ENCODE measurements around the gene ZFR2.

Gene ZFR2

GRCh38 chr19:3778104-3778867 is 90.6 kb downstream of the ZFR2 start:
- Histone ChIP-seq H2BK15ac (replicated peaks; ENCODE audit: low read depth) (no peak overlapping the region), H3K4me1 (ENCODE audit: control insufficient read depth, low read depth, low read length) (no peaks in the 10 kb centered on the region), H3K23ac (ENCODE audit: low read length) (no peak overlapping the region), H2AK5ac (ENCODE audit: low read length) (no peak overlapping the region), H4K5ac (ENCODE audit: low read length) (no peak overlapping the region), H2BK5ac (ENCODE audit: low read length) (no peak overlapping the region), H3K4me2 (ENCODE audit: low read length) (no peak overlapping the region), H3K4me3 (ENCODE audit: low read length) (no peak overlapping the region), H3K36me3 (ENCODE audit: control insufficient read depth, insufficient read depth, low read length) (no peaks in the 10 kb centered on the region), H3K4ac (ENCODE audit: low read depth, low read length) (no peak overlapping the region), H3K79me2 (ENCODE audit: control insufficient read depth, insufficient read depth, low read length) (no peaks in the 10 kb centered on the region), H3K56ac (ENCODE audit: low read length) (no peak overlapping the region), H3K27ac (ENCODE audit: low read depth, low read length) (no peak overlapping the region), H4K8ac (ENCODE audit: low read depth, low read length) (no peak overlapping the region), H3K79me1 (ENCODE audit: low read length) (no peaks in the 10 kb centered on the region), H3K9ac (ENCODE audit: low read length) (no peak overlapping the region), H3K18ac (ENCODE audit: low read length) (no peak overlapping the region), H2BK120ac (ENCODE audit: low read depth, low read length) (no peak overlapping the region), H3K27me3 (ENCODE audit: insufficient read depth, low read length, poor library complexity) (no peaks in the 10 kb centered on the region)
- WGBS (ENCODE audit: extremely low coverage, insufficient coverage, low lambda C conversion rate), result no CpG with 5 or more reads among the region's 37 CpGs
- DNase-seq, result no peak

GRCh38 chr19:3776479-3777040 is 92.3 kb downstream of the ZFR2 start:
- Histone ChIP-seq H2BK5ac (ENCODE audit: low read length) (no peak overlapping the region), H3K9ac (ENCODE audit: low read length) (no peak overlapping the region), H3K56ac (ENCODE audit: low read length) (no peak overlapping the region), H3K27me3 (ENCODE audit: insufficient read depth, low read length, poor library complexity) (no peaks in the 10 kb centered on the region), H3K79me1 (ENCODE audit: low read length) (no peaks in the 10 kb centered on the region), H2AK5ac (ENCODE audit: low read length) (no peak overlapping the region), H4K8ac (ENCODE audit: low read depth, low read length) (no peak overlapping the region), H3K36me3 (ENCODE audit: control insufficient read depth, insufficient read depth, low read length) (no peaks in the 10 kb centered on the region), H4K5ac (ENCODE audit: low read length) (no peak overlapping the region), H3K4me2 (ENCODE audit: low read length) (no peak overlapping the region), H3K18ac (ENCODE audit: low read length) (no peak overlapping the region), H3K27ac (ENCODE audit: low read depth, low read length) (no peak overlapping the region), H3K79me2 (ENCODE audit: control insufficient read depth, insufficient read depth, low read length) (no peaks in the 10 kb centered on the region), H3K23ac (ENCODE audit: low read length) (no peak overlapping the region), H2BK15ac (replicated peaks; ENCODE audit: low read depth) (no peak overlapping the region), H3K4ac (ENCODE audit: low read depth, low read length) (no peak overlapping the region), H3K4me1 (ENCODE audit: control insufficient read depth, low read depth, low read length) (no peaks in the 10 kb centered on the region), H3K4me3 (ENCODE audit: low read length) (no peak overlapping the region), H2BK120ac (ENCODE audit: low read depth, low read length) (no peak overlapping the region)
- WGBS (ENCODE audit: extremely low coverage, insufficient coverage, low lambda C conversion rate), result no CpG with 5 or more reads among the region's 1 CpG
- no peak for DNase-seq

DNA sequence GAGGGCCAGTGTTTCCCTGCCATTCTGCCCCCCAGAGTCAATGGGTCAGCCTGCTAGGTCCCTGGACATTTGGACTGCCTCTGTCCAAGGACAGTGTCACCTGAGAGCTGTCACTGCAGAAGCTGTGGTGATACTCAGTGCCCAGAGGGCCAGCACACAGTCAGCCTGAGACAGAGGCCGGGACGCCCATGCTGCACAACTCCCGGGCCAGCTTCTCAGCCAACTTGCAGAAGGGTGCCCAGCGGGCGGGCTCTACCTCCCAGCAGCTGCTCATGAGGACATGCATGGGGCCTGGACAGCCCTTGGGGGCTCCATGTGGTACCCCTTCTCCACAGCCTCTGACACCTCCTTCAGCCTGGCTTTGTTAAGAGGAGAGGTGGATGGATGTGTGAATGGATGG is 93.0 kb downstream of the ZFR2 start:
- H3K4me1 ChIP-seq (ENCODE audit: control insufficient read depth, low read depth, low read length), result no peaks in the 10 kb centered on the region
- H2AK5ac ChIP-seq (ENCODE audit: low read length), result no peak overlapping the region
- H2BK5ac ChIP-seq (ENCODE audit: low read length), result no peak overlapping the region
- DNase-seq, result no peak
- H3K27ac ChIP-seq (ENCODE audit: low read depth, low read length), result no peak overlapping the region
- H3K36me3 ChIP-seq (ENCODE audit: control insufficient read depth, insufficient read depth, low read length), result no peaks in the 10 kb centered on the region
- H3K4ac ChIP-seq (ENCODE audit: low read depth, low read length), result no peak overlapping the region
- no peak overlapping the region for H2BK15ac ChIP-seq (replicated peaks; ENCODE audit: low read depth)
- no peak overlapping the region for H2BK120ac ChIP-seq (ENCODE audit: low read depth, low read length)
- no peak overlapping the region for H3K23ac ChIP-seq (ENCODE audit: low read length)
- H3K18ac ChIP-seq (ENCODE audit: low read length), result no peak overlapping the region
- H3K27me3 ChIP-seq (ENCODE audit: insufficient read depth, low read length, poor library complexity), result no peaks in the 10 kb centered on the region
- H3K79me1 ChIP-seq (ENCODE audit: low read length), result no peaks in the 10 kb centered on the region
- no peak overlapping the region for H3K9ac ChIP-seq (ENCODE audit: low read length)
- H3K4me3 ChIP-seq (ENCODE audit: low read length), result no peak overlapping the region
- H4K5ac ChIP-seq (ENCODE audit: low read length), result no peak overlapping the region
- H3K79me2 ChIP-seq (ENCODE audit: control insufficient read depth, insufficient read depth, low read length), result no peaks in the 10 kb centered on the region
- WGBS (ENCODE audit: extremely low coverage, insufficient coverage, low lambda C conversion rate), result no CpG with 5 or more reads among the region's 5 CpGs
- H3K4me2 ChIP-seq (ENCODE audit: low read length), result no peak overlapping the region
- no peak overlapping the region for H3K56ac ChIP-seq (ENCODE audit: low read length)
- no peak overlapping the region for H4K8ac ChIP-seq (ENCODE audit: low read depth, low read length)

DNA sequence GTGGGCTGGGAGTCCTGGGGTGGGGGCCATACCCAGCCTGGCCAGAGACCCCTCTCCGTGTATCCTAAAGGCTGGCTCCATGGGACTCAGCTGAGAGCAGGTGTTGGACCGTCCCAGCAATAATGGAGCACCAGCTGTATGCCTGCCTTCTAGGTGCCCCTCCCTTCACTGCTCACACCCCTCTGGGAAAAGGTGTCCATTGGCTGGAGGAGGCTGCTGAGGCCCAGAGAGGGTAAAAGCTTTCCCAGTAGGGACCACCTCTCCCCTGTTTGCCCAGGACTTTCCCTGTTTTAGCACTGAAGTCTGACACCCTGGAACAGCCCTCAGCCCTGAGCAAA is 93.5 kb downstream of the ZFR2 start:
- no peak overlapping the region for H4K5ac ChIP-seq (ENCODE audit: low read length)
- H2BK15ac ChIP-seq (replicated peaks; ENCODE audit: low read depth), result no peak overlapping the region
- H3K23ac ChIP-seq (ENCODE audit: low read length), result no peak overlapping the region
- no peak overlapping the region for H2AK5ac ChIP-seq (ENCODE audit: low read length)
- H3K18ac ChIP-seq (ENCODE audit: low read length), result no peak overlapping the region
- H3K9ac ChIP-seq (ENCODE audit: low read length), result no peak overlapping the region
- H2BK5ac ChIP-seq (ENCODE audit: low read length), result no peak overlapping the region
- no peak overlapping the region for H3K56ac ChIP-seq (ENCODE audit: low read length)
- H3K4me2 ChIP-seq (ENCODE audit: low read length), result no peak overlapping the region
- WGBS (ENCODE audit: extremely low coverage, insufficient coverage, low lambda C conversion rate), result no CpG with 5 or more reads among the region's 2 CpGs
- H3K4me3 ChIP-seq (ENCODE audit: low read length), result no peak overlapping the region
- H3K36me3 ChIP-seq (ENCODE audit: control insufficient read depth, insufficient read depth, low read length), result no peaks in the 10 kb centered on the region
- DNase-seq, result no peak
- H3K79me2 ChIP-seq (ENCODE audit: control insufficient read depth, insufficient read depth, low read length), result no peaks in the 10 kb centered on the region
- H3K4ac ChIP-seq (ENCODE audit: low read depth, low read length), result no peak overlapping the region
- H3K27me3 ChIP-seq (ENCODE audit: insufficient read depth, low read length, poor library complexity), result no peaks in the 10 kb centered on the region
- no peak overlapping the region for H4K8ac ChIP-seq (ENCODE audit: low read depth, low read length)
- no peaks in the 10 kb centered on the region for H3K4me1 ChIP-seq (ENCODE audit: control insufficient read depth, low read depth, low read length)
- no peaks in the 10 kb centered on the region for H3K79me1 ChIP-seq (ENCODE audit: low read length)
- no peak overlapping the region for H3K27ac ChIP-seq (ENCODE audit: low read depth, low read length)
- H2BK120ac ChIP-seq (ENCODE audit: low read depth, low read length), result no peak overlapping the region

DNA sequence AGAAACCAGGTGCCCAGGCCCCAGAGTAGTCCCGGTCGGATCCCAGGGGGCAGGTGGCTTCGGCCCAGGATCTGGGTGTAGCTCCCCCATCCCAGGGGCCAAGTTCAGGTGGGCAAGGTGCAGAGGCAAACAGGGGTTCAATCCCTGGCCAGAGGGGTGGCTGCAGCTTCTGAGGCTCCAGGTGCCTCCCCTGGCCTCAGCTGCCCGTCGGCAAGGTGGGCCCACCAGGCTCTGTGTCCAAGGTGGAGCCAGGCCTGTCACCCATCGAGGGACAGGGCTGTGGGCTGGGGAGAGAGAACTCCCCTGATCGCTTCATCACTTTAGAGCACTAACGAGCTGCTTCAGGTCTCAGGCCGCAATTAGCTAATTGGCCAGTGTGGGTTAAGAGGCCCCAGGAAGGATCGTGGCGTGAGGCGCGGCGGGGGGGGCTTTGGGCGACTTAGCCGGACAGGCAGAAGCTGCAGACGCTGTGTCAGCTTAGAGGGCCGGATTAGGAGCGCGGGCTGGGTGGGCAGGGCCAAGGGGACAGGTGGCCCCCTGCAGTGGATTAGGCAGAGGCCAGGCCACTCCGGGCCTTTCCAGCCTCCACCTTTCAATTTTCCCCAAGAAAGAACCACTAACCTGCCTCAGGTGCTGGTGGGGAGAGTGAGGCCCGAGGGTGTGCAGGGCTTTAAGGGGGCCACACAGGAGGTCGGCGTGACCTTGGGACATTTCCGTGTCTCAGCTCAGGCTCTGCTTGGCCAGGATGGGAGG is 94.0 kb downstream of the ZFR2 start:
- H3K9ac ChIP-seq (ENCODE audit: low read length), result no peak overlapping the region
- H2AK5ac ChIP-seq (ENCODE audit: low read length), result no peak overlapping the region
- H3K79me1 ChIP-seq (ENCODE audit: low read length), result no peaks in the 10 kb centered on the region
- WGBS (ENCODE audit: extremely low coverage, insufficient coverage, low lambda C conversion rate), result no CpG with 5 or more reads among the region's 25 CpGs
- no peaks in the 10 kb centered on the region for H3K27me3 ChIP-seq (ENCODE audit: insufficient read depth, low read length, poor library complexity)
- H2BK5ac ChIP-seq (ENCODE audit: low read length), result no peak overlapping the region
- no peak overlapping the region for H3K4me2 ChIP-seq (ENCODE audit: low read length)
- no peak overlapping the region for H3K4ac ChIP-seq (ENCODE audit: low read depth, low read length)
- H4K5ac ChIP-seq (ENCODE audit: low read length), result no peak overlapping the region
- no peak overlapping the region for H3K18ac ChIP-seq (ENCODE audit: low read length)
- H3K27ac ChIP-seq (ENCODE audit: low read depth, low read length), result no peak overlapping the region
- no peak for DNase-seq
- no peak overlapping the region for H3K23ac ChIP-seq (ENCODE audit: low read length)
- H3K56ac ChIP-seq (ENCODE audit: low read length), result no peak overlapping the region
- no peak overlapping the region for H4K8ac ChIP-seq (ENCODE audit: low read depth, low read length)
- no peaks in the 10 kb centered on the region for H3K4me1 ChIP-seq (ENCODE audit: control insufficient read depth, low read depth, low read length)
- no peaks in the 10 kb centered on the region for H3K79me2 ChIP-seq (ENCODE audit: control insufficient read depth, insufficient read depth, low read length)
- H3K36me3 ChIP-seq (ENCODE audit: control insufficient read depth, insufficient read depth, low read length), result no peaks in the 10 kb centered on the region
- H2BK15ac ChIP-seq (replicated peaks; ENCODE audit: low read depth), result no peak overlapping the region
- no peak overlapping the region for H2BK120ac ChIP-seq (ENCODE audit: low read depth, low read length)
- no peak overlapping the region for H3K4me3 ChIP-seq (ENCODE audit: low read length)
